Spleen (tissue), 11 donors: ENCODE data around the gene HEXD. TPM values are rescaled to one million over a fixed set of nuclear protein-coding genes. Genes with fewer than 3 reads are reported as not detected.
"Not testable (repeated sequence)": the region's sequence is repeated elsewhere in the genome, so short reads cannot be mapped to it uniquely, and the experiment has no call there.

Experiments
- DNase-seq: peaks from one replicate; pipeline ENCODE4 v3.0.0-alpha.2; 2020
- H3K27ac ChIP-seq, 8 donors: fragments of 200-600 bp; sonication (generic) in 7 of 8; 1 replicate in 4 of 8; 2 replicates in 4 of 8; pipeline versions ENCODE4 v1.5.0 to v1.8.0; 2016 to 2021; ENCODE audit warnings: inconsistent platforms in 4 of 8, mild to moderate bottlenecking in 4 of 8, moderate library complexity in 1 of 8
- H3K27me3 ChIP-seq, 7 donors: fragments of 200-600 bp; sonication (generic) in 6 of 7; replicated peaks in 1 of 7; 1 replicate in 4 of 7; 2 replicates in 3 of 7; pipeline versions ENCODE4 v1.5.0 to v1.8.0; 2016 to 2021; ENCODE audit warnings: inconsistent platforms in 3 of 7, mild to moderate bottlenecking in 1 of 7
- H3K36me3 ChIP-seq, 6 donors: fragments of 200-600 bp; sonication (generic) in 5 of 6; 1 replicate in 4 of 6; 2 replicates in 2 of 6; pipeline versions ENCODE4 v1.5.0 to v1.8.0; 2016 to 2021; ENCODE audit warnings: inconsistent platforms in 2 of 6
- H3K4me1 ChIP-seq, 6 donors: fragments of 200-600 bp; sonication (generic) in 5 of 6; 1 replicate in 3 of 6; 2 replicates in 3 of 6; pipeline versions ENCODE4 v1.5.0 to v1.8.0; 2016 to 2021; ENCODE audit warnings: inconsistent platforms in 3 of 6
- H3K4me3 ChIP-seq, 8 donors: fragments of 200-600 bp; sonication (generic) in 7 of 8; 1 replicate in 4 of 8; 2 replicates in 4 of 8; pipeline versions ENCODE4 v1.5.0 to v1.8.0; 2016 to 2021; ENCODE audit warnings: inconsistent platforms in 4 of 8, mild to moderate bottlenecking in 4 of 8, moderate library complexity in 2 of 8
- H3K9me3 ChIP-seq, 8 donors: fragments of 200-600 bp; sonication (generic) in 7 of 8; 1 replicate in 4 of 8; 2 replicates in 4 of 8; pipeline versions ENCODE4 v1.5.0 to v1.8.0; 2016 to 2021; ENCODE audit warnings: inconsistent platforms in 4 of 8
- POLR2A ChIP-seq, 3 donors: fragments of 450-650 bp; IDR thresholded peaks; one replicate each; pipeline ENCODE4 v1.5.1; 2017; ENCODE audit warnings: antibody characterized with exemption in 3 of 3, mild to moderate bottlenecking in 1 of 3
- POLR2AphosphoS5 ChIP-seq, 3 donors: sonication (generic); formaldehyde crosslinking; IDR thresholded peaks; one replicate each; pipeline ENCODE4 v1.5.1; 2017; ENCODE audit warnings: antibody characterized with exemption in 3 of 3
- WGBS, 5 donors: extraction: QIAGEN DNeasy Blood & Tissue Kit in 3 of 5; methylation state at CpG; one replicate each; pipeline versions ENCODE4 v1.1.5 to v1.1.7; 2013 to 2018; 5-methylcytosine and 5-hydroxymethylcytosine counted together
- intact Hi-C: fragments of 100-400 bp; cut with DNase I; formaldehyde crosslinking; loops from one replicate; pipeline ENCODE4 v1.15.0; 2023; ENCODE audit warnings: low total_unique reads
- polyA plus RNA-seq, 3 donors: library from polyadenylated mRNA; stranded (reverse); fragments of 200-250 nt; gene quantifications; one replicate each; pipeline ENCODE4 v1.2.1, GENCODE V29; 2013
- total RNA-seq, 7 donors: library from RNA; depleted of rRNA in 3 of 7; stranded (reverse); fragments of >200 nt in 3 of 7; fragmentation: NEBNext Ultra II Directional in 4 of 7; extraction: Animal tissue kit (Norgen Biotek cat#: 25700) in 4 of 7; gene quantifications; one replicate each; pipeline versions ENCODE4 v1.1.0 to v1.2.1, GENCODE V29; 2016 to 2021
- TF ChIP-seq, protein P1 (sequence below), 11 experiments: fragments of 200-600 bp in 7 of 11; fragments of 450-650 bp in 4 of 11; sonication (generic) in 4 of 11; IDR thresholded peaks in 8 of 11; conservative IDR thresholded peaks in 3 of 11; 1 replicate in 7 of 11; 2 replicates in 4 of 11; pipeline versions ENCODE4 v1.4.0 to v1.8.0; 2016 to 2021; ENCODE audit warnings: antibody characterized with exemption in 11 of 11, inconsistent platforms in 4 of 11, mild to moderate bottlenecking in 1 of 11
- donor health status: healthy with polysubstance abuse.
- donor health status: DM: no; HTN: no; CAD: no; lungs with moderate emphysema.
- donor health status: DM: no; HTN: no; CAD: no.
- donor health status: Bipolar disorder and iron deficiency.
- donor health status: healthy.
- donor health status: DM: no; HTN: no; CAD: no.
- donor health status: DM: yes; HTN: yes; CAD: no.

The HEXD gene
- total and polyA plus RNA-seq, 10 donors, result 62.3 to 272 (median 74.7) TPM

GRCh38 chr17:82449883-82450356 lies 31.8 kb downstream of the HEXD start:
- Histone ChIP-seq H3K36me3 (peaks cover 0 to 32% (median 25%) of the 10 kb centered on the region in 6 donors), H3K9me3 (no peaks in the 10 kb centered on the region), H3K4me1 (peaks cover 24 to 67% (median 51%) of the 10 kb centered on the region in 6 donors), H3K4me3 (peak overlapping the region; percentile 65 to 99 (median 96)), H3K27ac (peak overlapping the region; percentile 78 to 100 (median 98)), H3K27me3 (no peaks in the 10 kb centered on the region)
- TF ChIP-seq, protein P1, sequence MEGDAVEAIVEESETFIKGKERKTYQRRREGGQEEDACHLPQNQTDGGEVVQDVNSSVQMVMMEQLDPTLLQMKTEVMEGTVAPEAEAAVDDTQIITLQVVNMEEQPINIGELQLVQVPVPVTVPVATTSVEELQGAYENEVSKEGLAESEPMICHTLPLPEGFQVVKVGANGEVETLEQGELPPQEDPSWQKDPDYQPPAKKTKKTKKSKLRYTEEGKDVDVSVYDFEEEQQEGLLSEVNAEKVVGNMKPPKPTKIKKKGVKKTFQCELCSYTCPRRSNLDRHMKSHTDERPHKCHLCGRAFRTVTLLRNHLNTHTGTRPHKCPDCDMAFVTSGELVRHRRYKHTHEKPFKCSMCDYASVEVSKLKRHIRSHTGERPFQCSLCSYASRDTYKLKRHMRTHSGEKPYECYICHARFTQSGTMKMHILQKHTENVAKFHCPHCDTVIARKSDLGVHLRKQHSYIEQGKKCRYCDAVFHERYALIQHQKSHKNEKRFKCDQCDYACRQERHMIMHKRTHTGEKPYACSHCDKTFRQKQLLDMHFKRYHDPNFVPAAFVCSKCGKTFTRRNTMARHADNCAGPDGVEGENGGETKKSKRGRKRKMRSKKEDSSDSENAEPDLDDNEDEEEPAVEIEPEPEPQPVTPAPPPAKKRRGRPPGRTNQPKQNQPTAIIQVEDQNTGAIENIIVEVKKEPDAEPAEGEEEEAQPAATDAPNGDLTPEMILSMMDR (IDR thresholded peaks at IDR 0.05 in 8 of 11, conservative IDR thresholded peaks at IDR 0.05 in 3 of 11), result peak in 1 of 11 experiments; percentile 3
- TF ChIP-seq POLR2A (IDR thresholded peaks at IDR 0.05) (no peak), POLR2AphosphoS5 (IDR thresholded peaks at IDR 0.05) (no peak)
- intact Hi-C loops, result no loop called here
- WGBS, 5 donors, result 14 to 37% (median 21%) methylated on average over 17 to 18 of the region's 18 CpGs
- no peak for DNase-seq

GRCh38 chr17:82450357-82451106 lies 32.4 kb downstream of the HEXD start, which contains the start of gene CYBC1:
Gene CYBC1, minus strand, starts transcription at chr17:82450752. Its CDS starts 1,498 bp downstream, at chr17:82449254.
- H3K27me3 ChIP-seq, result no peaks in the 10 kb centered on the region
- peak; percentile 98 for DNase-seq
- peaks cover 0 to 26% (median 19%) of the 10 kb centered on the region in 6 donors for H3K36me3 ChIP-seq
- WGBS, 5 donors, result 0 to 2% (median 1%) methylated on average over 62 to 91 of the region's 91 CpGs
- H3K9me3 ChIP-seq, result no peaks in the 10 kb centered on the region
- peak within 1 kb of the TSS; percentile 78 to 100 (median 98) for H3K27ac ChIP-seq
- intact Hi-C loops, result no loop called here
- peak within 1 kb of the TSS; percentile 65 to 99 (median 96) for H3K4me3 ChIP-seq
- H3K4me1 ChIP-seq, result peaks cover 18 to 67% (median 47%) of the 10 kb centered on the region in 6 donors
- peak; percentile 38 to 74 (median 56) for TF ChIP-seq POLR2A (IDR thresholded peaks at IDR 0.05)
- peak; percentile 98 to 99 (median 98) for TF ChIP-seq POLR2AphosphoS5 (IDR thresholded peaks at IDR 0.05)
- TF ChIP-seq, protein P1 (IDR thresholded peaks at IDR 0.05 in 8 of 11, conservative IDR thresholded peaks at IDR 0.05 in 3 of 11), result peak in 3 of 11 experiments; percentile 12 to 31 (median 29)

GRCh38 chr17:82452162-82452561 lies 34.0 kb downstream of the HEXD start:
- peak overlapping the region in 7 of 8 donors; percentile 94 to 100 (median 99) for H3K27ac ChIP-seq
- WGBS, 5 donors, result 90 to 97% (median 91%) methylated on average over 3 of the region's 3 CpGs
- H3K36me3 ChIP-seq, result peaks cover 0 to 10% (median 7%) of the 10 kb centered on the region in 6 donors
- no peak for DNase-seq
- peaks cover 11 to 70% (median 49%) of the 10 kb centered on the region in 6 donors for H3K4me1 ChIP-seq
- no peaks in the 10 kb centered on the region for H3K9me3 ChIP-seq
- TF ChIP-seq POLR2AphosphoS5 (IDR thresholded peaks at IDR 0.05) (no peak), POLR2A (IDR thresholded peaks at IDR 0.05) (no peak)
- TF ChIP-seq, protein P1 (IDR thresholded peaks at IDR 0.05 in 8 of 11, conservative IDR thresholded peaks at IDR 0.05 in 3 of 11), result no peak
- intact Hi-C loops, result no loop called here
- no peak overlapping the region for H3K4me3 ChIP-seq
- H3K27me3 ChIP-seq, result no peaks in the 10 kb centered on the region

DNA sequence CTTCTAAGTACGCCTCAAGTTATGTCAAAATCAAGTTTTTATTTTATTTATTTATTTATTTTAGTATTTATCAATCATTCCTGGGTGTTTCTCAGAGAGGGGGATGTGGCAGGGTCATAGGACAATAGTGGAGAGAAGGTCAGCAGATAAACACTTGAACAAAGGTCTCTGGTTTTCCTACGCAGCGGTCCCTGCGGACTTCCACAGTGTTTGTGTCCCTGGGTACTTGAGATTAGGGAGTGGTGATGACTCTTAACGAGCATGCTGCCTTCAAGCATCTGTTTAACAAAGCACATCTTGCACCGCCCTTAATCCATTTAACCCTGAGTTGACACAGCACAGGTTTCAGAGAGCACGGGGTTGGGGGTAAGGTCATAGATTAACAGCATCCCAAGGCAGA lies 35.0 kb downstream of the HEXD start:
- Histone ChIP-seq H3K4me1 (peaks cover 17 to 68% (median 49%) of the 10 kb centered on the region in 6 donors), H3K27ac (peak overlapping the region in 6 of 8 donors; percentile 15 to 100 (median 76))
- H3K4me3 ChIP-seq, H3K27me3 ChIP-seq, H3K9me3 ChIP-seq, intact Hi-C loops, DNase-seq, H3K36me3 ChIP-seq: not testable (repeated sequence)
- 61 to 86% (median 75%) methylated on average over 7 of the region's 7 CpGs for WGBS, 5 donors

DNA sequence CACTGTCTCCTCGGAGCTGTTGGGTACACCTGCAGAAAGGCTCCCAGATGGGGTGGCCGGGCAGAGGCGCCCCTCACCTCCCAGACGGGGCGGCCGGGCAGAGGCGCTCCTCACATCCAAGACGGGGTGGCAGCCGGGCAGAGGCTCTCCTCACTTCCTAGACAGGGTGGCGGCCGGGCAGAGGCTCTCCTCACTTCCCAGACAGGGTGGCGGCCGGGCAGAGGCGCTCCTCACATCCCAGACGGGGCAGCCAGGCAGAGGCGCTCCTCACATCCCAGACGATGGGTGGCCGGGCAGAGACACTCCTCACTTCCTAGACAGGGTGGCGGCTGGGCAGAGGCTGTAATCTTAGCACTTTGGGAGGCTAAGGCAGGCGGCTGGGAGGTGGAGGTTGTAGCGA lies 35.6 kb downstream of the HEXD start:
- H3K9me3 ChIP-seq, intact Hi-C loops, H3K4me3 ChIP-seq, H3K36me3 ChIP-seq, DNase-seq, H3K27me3 ChIP-seq: not testable (repeated sequence)
- H3K27ac ChIP-seq, result peak overlapping the region in 5 of 8 donors; percentile 5 to 100 (median 48)
- 92 to 96% (median 95%) methylated on average over 19 to 21 of the region's 21 CpGs for WGBS, 5 donors
- peaks cover 17 to 66% (median 50%) of the 10 kb centered on the region in 6 donors for H3K4me1 ChIP-seq
